K562 (cell line): ENCODE measurements around the gene SURF6. TPM values are rescaled to one million over a fixed set of nuclear protein-coding genes. Genes with fewer than 3 reads are reported as not detected.

Source experiments
- SRSF7 ChIP-seq: fragments of 200-400 bp; formaldehyde crosslinking; optimal IDR thresholded peaks from 2 replicates; pipeline ENCODE3; 2017; ENCODE audit warnings: mild to moderate bottlenecking, low read depth, low read length
- SRSF9 ChIP-seq: fragments of 200-400 bp; formaldehyde crosslinking; IDR thresholded peaks from 2 replicates; pipeline ENCODE4 v1.6.1; 2017; ENCODE audit warnings: low read depth, low read length, borderline replicate concordance
- polyA plus RNA-seq, 8 experiments: library from polyadenylated mRNA; depleted of rRNA in 4 of 8; stranded (reverse) in 5 of 8; unstranded in 3 of 8; fragments of >200 nt; fragmentation: Nextera tagmentation in 2 of 8; fragmentation: Illumina TruSeq in 1 of 8; extraction: Ambion mirVana in 2 of 8; extraction: Trizol in 1 of 8; gene quantifications; 2 replicates each; pipeline versions ENCODE4 v1.2.1 to v1.2.3, GENCODE V29; 2011 to 2014; ENCODE audit warnings: inconsistent platforms in 1 of 8, missing spikeins in 1 of 8
- total RNA-seq, 7 experiments: library from RNA; depleted of rRNA in 6 of 7; stranded (reverse); fragments of >200 nt in 6 of 7; fragmentation: Illumina TruSeq in 2 of 7; extraction: Trizol in 2 of 7; gene quantifications; 2 replicates each; pipeline versions ENCODE4 v1.2.1 to v1.2.3, GENCODE V29; 2011 to 2021; ENCODE audit warnings: low replicate concordance in 1 of 7
- TF ChIP-seq, protein P1 (sequence below): fragments of 450-650 bp; IDR thresholded peaks from 2 replicates; pipeline ENCODE4 v1.6.1; 2016; ENCODE audit warnings: mild to moderate bottlenecking, moderate library complexity

SURF6 gene
- total and polyA plus RNA-seq, 9 of the 15 experiments (the other 6 are each of a cell fraction or from before 2014, with no cell fraction given): 1.4 to 68.3 (median 14.7) TPM

DNA sequence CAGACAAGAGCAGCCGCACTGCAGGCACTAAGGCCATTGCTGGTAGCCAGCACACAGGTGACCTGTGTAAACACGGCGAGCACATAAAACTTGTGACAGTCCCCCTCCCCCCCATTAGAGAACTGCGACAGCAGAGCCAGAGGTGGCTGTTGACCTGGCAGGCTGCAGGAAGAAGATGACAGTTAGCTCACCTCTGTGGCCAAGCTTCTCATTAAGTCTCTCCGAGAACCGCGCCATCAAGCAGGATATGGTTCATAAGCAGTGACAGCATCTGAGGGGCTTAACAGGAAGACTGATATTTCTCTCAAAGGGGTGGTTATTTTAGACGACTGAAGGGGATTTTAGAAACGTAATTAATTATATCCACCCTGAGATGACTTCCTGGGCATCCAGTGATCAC, 34.7 kb upstream of the SURF6 start (continued):
- TF ChIP-seq, protein P1, sequence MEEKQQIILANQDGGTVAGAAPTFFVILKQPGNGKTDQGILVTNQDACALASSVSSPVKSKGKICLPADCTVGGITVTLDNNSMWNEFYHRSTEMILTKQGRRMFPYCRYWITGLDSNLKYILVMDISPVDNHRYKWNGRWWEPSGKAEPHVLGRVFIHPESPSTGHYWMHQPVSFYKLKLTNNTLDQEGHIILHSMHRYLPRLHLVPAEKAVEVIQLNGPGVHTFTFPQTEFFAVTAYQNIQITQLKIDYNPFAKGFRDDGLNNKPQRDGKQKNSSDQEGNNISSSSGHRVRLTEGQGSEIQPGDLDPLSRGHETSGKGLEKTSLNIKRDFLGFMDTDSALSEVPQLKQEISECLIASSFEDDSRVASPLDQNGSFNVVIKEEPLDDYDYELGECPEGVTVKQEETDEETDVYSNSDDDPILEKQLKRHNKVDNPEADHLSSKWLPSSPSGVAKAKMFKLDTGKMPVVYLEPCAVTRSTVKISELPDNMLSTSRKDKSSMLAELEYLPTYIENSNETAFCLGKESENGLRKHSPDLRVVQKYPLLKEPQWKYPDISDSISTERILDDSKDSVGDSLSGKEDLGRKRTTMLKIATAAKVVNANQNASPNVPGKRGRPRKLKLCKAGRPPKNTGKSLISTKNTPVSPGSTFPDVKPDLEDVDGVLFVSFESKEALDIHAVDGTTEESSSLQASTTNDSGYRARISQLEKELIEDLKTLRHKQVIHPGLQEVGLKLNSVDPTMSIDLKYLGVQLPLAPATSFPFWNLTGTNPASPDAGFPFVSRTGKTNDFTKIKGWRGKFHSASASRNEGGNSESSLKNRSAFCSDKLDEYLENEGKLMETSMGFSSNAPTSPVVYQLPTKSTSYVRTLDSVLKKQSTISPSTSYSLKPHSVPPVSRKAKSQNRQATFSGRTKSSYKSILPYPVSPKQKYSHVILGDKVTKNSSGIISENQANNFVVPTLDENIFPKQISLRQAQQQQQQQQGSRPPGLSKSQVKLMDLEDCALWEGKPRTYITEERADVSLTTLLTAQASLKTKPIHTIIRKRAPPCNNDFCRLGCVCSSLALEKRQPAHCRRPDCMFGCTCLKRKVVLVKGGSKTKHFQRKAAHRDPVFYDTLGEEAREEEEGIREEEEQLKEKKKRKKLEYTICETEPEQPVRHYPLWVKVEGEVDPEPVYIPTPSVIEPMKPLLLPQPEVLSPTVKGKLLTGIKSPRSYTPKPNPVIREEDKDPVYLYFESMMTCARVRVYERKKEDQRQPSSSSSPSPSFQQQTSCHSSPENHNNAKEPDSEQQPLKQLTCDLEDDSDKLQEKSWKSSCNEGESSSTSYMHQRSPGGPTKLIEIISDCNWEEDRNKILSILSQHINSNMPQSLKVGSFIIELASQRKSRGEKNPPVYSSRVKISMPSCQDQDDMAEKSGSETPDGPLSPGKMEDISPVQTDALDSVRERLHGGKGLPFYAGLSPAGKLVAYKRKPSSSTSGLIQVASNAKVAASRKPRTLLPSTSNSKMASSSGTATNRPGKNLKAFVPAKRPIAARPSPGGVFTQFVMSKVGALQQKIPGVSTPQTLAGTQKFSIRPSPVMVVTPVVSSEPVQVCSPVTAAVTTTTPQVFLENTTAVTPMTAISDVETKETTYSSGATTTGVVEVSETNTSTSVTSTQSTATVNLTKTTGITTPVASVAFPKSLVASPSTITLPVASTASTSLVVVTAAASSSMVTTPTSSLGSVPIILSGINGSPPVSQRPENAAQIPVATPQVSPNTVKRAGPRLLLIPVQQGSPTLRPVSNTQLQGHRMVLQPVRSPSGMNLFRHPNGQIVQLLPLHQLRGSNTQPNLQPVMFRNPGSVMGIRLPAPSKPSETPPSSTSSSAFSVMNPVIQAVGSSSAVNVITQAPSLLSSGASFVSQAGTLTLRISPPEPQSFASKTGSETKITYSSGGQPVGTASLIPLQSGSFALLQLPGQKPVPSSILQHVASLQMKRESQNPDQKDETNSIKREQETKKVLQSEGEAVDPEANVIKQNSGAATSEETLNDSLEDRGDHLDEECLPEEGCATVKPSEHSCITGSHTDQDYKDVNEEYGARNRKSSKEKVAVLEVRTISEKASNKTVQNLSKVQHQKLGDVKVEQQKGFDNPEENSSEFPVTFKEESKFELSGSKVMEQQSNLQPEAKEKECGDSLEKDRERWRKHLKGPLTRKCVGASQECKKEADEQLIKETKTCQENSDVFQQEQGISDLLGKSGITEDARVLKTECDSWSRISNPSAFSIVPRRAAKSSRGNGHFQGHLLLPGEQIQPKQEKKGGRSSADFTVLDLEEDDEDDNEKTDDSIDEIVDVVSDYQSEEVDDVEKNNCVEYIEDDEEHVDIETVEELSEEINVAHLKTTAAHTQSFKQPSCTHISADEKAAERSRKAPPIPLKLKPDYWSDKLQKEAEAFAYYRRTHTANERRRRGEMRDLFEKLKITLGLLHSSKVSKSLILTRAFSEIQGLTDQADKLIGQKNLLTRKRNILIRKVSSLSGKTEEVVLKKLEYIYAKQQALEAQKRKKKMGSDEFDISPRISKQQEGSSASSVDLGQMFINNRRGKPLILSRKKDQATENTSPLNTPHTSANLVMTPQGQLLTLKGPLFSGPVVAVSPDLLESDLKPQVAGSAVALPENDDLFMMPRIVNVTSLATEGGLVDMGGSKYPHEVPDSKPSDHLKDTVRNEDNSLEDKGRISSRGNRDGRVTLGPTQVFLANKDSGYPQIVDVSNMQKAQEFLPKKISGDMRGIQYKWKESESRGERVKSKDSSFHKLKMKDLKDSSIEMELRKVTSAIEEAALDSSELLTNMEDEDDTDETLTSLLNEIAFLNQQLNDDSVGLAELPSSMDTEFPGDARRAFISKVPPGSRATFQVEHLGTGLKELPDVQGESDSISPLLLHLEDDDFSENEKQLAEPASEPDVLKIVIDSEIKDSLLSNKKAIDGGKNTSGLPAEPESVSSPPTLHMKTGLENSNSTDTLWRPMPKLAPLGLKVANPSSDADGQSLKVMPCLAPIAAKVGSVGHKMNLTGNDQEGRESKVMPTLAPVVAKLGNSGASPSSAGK: no peak
- TF ChIP-seq SRSF7: no peak
- TF ChIP-seq SRSF9: no peak
